Left renal cortex interstitium (tissue), 4 donors: ENCODE measurements around the gene PPA1. TPM values are rescaled to one million over a fixed set of nuclear protein-coding genes. Genes with fewer than 3 reads are reported as not detected.
A peak's percentile ranks its signal among the peaks of the same experiment; 100 is the strongest.
"Not testable (repeated sequence)": the region's sequence is repeated elsewhere in the genome, so short reads cannot be mapped to it uniquely, and the experiment has no call there.

Experiments
- DNase-seq, 4 donors: peaks; one replicate each; pipeline ENCODE4 v3.0.0-alpha.2; 2013; ENCODE audit warnings: low read depth in 4 of 4, low spot score in 2 of 4, missing footprints in 1 of 4
- polyA plus RNA-seq, 4 donors: library from polyadenylated mRNA; unstranded; fragments of 120-200 nt; gene quantifications; one replicate each; pipeline ENCODE4 v1.2.1, GENCODE V29; 2013; ENCODE audit not compliant: insufficient read length in 4 of 4

PPA1 gene
- polyA plus RNA-seq, 4 donors: 75.7 to 101 (median 92.6) TPM

DNA sequence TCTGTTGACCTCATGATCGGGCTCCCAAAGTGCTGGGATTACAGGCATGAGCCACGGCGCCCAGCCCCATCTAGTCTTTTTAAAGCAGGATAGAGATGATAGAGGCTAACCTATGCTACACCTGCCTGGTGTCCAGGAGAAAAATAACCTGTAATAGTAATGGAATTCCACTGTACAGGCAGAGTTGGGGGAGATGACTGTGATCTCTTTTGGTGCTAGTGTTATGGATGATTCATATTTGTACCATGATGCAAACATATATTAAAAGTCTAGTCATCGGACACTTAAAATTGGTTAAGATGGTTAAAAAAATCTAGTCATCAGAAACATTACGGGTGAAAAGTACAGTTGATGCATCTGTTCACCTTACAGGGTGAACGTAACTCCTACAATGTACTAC, 56.8 kb downstream of the PPA1 start:
- DNase-seq: no peak

GRCh38 chr10:70175516-70175915, 57.7 kb downstream of the PPA1 start:
- no peak for DNase-seq

- DNase-seq: no peak
Measured at GRCh38 chr10:70174058-70174741, 59.0 kb downstream of the PPA1 start.

- peak in 1 of 4 donors; percentile 37 for DNase-seq
Measured at GRCh38 chr10:70169649-70170364, 63.4 kb downstream of the PPA1 start.

- no peak for DNase-seq
Measured at GRCh38 chr10:70169011-70169410, 64.2 kb downstream of the PPA1 start.

DNA sequence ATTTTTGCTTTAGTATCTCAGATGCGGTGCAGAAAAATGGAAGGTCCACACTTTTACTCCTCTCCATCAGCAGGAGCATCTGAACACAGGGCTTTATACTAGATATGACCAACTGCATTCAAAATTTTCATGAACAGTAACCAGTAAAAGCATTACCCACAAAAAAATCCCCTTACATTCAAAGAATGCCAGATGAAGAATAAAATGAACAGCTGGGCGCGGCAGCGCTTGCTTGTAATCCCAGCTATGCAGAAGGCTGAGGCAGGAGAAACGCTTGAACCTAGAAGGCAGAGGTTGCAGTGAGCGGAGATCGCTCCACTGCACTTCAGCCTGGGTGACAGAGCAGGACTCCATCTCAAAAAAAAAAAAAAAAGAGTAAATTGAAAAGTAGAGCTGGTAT, 66.0 kb downstream of the PPA1 start:
- DNase-seq: no peak

DNA sequence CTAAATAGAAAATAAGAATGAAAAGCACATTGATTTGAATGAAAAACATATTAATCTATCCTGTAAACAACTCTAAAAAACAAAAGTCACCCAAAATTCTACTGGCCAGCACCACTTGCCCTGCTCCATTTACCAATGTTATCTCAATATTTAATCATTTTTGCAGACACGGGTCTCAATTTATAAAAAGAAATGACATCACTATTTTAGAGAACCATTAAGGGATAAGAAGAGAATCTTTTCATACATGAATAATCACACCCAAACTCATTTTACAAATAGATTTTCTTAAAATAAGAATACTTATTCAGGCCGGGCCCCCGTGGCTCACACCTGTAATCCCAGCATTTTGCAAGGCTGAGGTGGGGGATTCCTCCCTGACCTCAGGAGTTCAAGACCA, 66.8 kb downstream of the PPA1 start:
- no peak for DNase-seq

- no peak for DNase-seq
Measured at GRCh38 chr10:70164163-70164562, 69.1 kb downstream of the PPA1 start.

GRCh38 chr10:70163448-70163847, 69.8 kb downstream of the PPA1 start:
- DNase-seq: no peak

DNA sequence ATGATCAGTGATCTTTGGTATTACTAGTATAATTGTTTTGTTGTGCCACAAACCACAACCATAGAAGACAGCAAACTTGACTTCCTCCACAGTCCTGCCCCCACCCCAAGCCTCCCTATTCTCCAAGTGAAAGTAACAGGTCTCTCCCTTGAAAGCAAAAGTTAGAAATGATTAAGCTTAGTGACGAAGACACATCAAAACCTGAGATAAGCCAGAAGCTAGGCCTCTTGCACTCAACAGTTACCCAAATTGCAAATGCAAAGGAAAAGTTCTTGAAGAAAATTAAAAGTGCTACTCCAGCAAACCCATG, 70.4 kb downstream of the PPA1 start:
- no peak for DNase-seq

DNA sequence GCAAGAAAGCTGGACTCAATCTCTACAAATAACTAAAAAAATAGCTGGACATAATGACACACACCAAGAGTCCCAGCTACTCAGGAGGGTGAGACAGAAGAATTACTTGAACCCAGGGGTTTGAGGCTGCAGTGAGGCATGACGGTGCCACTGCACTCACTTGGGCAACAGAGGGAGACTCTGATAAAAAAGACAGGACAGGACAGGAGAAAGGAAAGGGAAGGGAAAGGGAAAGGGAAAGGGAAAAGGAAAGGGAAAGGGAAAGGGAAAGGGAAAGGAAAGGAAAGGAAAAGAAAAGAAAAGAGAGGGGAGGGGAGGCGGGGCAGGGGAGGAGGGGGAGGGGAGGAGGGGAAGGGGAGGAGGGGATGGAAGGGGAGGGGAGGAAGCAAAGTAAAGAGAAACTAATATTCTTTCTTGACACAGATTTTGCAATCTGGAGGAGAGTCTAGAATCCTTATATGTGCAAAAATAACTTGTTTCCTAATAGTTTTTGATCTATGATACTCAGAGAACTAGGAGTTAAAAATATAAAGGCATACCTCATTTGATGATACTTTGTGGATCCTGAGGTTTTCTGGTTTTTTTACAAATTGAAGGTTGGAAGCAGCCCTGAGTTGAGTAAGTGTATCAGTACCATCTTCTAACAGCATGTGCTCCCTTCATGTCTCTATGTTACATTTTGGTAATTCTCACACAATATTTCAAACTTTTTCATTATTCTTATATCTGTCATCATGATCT, 70.9 kb downstream of the PPA1 start:
- no peak for DNase-seq

DNA sequence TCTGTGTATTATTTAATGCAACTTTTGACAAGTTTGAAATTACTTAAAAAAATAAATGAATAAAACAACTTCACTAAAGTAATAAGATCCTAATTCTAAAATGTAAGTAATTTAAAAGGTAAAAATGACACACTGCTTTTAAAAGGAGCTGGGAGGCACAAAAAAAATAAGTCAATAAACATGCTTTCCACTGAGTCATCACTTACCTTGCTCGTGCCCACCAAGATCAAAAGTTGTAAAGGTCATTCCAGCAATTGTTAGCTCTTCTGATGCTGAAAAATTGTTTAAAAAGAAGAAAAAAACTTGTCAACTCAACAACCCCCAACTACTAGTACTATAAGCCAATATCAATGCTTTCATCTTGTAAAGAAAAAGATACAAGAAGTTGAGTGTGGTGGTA, 72.4 kb downstream of the PPA1 start:
- DNase-seq: no peak

DNA sequence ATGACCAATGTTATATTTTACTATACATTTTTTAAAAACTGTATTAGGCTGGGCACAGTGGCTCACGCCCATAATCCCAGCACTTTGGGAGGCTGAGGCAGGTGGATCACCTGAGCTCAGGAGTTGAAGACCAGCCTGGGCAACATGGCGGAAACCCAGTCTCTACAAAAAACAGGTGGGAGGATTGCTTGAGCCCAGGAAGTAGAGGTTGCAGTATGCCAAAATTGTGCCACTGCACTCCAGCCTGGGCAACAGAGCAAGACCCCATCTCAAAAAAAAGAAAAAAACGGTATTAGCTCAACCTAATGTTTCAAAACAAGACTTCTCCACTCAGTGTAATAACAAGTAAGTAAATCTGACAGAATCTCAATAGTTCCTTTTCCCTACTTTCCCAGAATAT, 73.9 kb downstream of the PPA1 start:
- not testable (repeated sequence) for DNase-seq

DNA sequence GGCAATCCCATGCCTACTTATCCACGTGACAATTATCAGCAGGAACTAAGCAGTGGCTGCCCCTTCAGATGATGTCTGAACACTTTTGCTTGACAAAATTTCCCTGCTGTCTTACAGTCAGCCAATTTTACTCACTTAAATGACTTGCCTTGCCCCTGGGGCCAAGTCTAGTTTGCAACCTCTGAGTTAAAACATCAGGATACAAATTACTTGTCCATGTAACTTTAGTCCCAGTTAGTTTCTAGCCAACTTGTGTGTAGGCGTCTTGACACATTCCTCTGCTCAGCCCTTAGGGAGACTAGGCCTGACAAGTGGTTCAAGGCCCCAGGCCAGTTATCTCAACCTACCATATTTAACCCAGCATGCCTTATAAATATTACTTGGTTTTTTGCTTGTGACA, 75.1 kb downstream of the PPA1 start:
- DNase-seq: no peak

GRCh38 chr10:70155255-70155838, 77.9 kb downstream of the PPA1 start:
- DNase-seq: no peak

Other genes starting within 250 kb of the PPA1 start
- 100 to 1,000 TPM in 1 of 4 donors, 10 to 100 TPM in 3; 73.2 to 103 (median 84.8) TPM for gene MACROH2A2, start 180.6 kb downstream of the PPA1 start, polyA plus RNA-seq
- 1 to 10 TPM; 4.2 to 8.3 (median 6.4) TPM for gene AIFM2, start 100.6 kb downstream of the PPA1 start, polyA plus RNA-seq
- gene TYSND1, start 86.7 kb downstream of the PPA1 start, polyA plus RNA-seq: 10 to 100 TPM in 3 of 4 donors, 1 to 10 TPM in 1; 9.5 to 15.4 (median 13.5) TPM
- 100 to 1,000 TPM; 100 to 124 (median 104) TPM for gene SAR1A, start 62.9 kb downstream of the PPA1 start, polyA plus RNA-seq
- gene NPFFR1, start 50.6 kb upstream of the PPA1 start, polyA plus RNA-seq: under 1 TPM; 0.10 to 0.22 (median 0.15) TPM
- gene LRRC20, start 149.2 kb upstream of the PPA1 start, polyA plus RNA-seq: 10 to 100 TPM in 3 of 4 donors, 1 to 10 TPM in 1; 8.4 to 12.4 (median 10.3) TPM
- gene EIF4EBP2, start 170.7 kb upstream of the PPA1 start, polyA plus RNA-seq: 10 to 100 TPM; 71.0 to 86.3 (median 80.1) TPM
- gene NODAL, start 208.3 kb upstream of the PPA1 start, polyA plus RNA-seq: under 1 TPM; 0.13 to 0.61 (median 0.34) TPM
- gene PALD1, start 245.3 kb upstream of the PPA1 start, polyA plus RNA-seq: 10 to 100 TPM; 10.5 to 13.3 (median 12.0) TPM